Testis (tissue), 2 donors: ENCODE results near the gene UCN.
"Not testable (repeated sequence)": the region's sequence is repeated elsewhere in the genome, so short reads cannot be mapped to it uniquely, and the experiment has no call there.

Experiments used
- POLR2A ChIP-seq: fragments of 450-650 bp; IDR thresholded peaks from one replicate; pipeline ENCODE4 v1.6.1; 2017; ENCODE audit warnings: antibody characterized with exemption, mild to moderate bottlenecking, moderate library complexity
- TF ChIP-seq, protein P1 (sequence below), 3 experiments: fragments of 450-650 bp in 2 of 3; fragments of 200-600 bp in 1 of 3; sonication (generic) in 1 of 3; IDR thresholded peaks; one replicate each; pipeline ENCODE4 v1.5.1; 2016 to 2019; ENCODE audit warnings: antibody characterized with exemption in 3 of 3, mild to moderate bottlenecking in 2 of 3, moderate library complexity in 1 of 3

DNA sequence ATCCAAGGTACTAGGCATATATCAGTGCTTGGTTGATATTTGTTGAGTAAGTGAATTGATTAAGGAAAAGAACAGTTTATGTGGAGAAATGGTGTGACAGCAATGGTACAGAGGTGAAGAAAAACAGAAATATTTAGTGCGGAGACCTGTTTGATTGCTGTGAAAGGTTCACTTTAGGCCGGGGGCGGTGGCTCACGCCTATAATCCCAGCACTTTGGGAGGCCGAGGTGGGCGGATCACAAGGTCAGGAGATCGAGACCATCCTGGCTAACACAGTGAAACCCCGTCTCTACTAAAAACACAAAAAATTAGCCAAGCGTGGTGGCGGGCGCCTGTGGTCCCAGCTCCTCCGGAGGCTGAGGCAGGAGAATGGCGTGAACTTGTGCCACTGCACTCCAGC lies 39.9 kb downstream of the UCN start:
- TF ChIP-seq, protein P1, sequence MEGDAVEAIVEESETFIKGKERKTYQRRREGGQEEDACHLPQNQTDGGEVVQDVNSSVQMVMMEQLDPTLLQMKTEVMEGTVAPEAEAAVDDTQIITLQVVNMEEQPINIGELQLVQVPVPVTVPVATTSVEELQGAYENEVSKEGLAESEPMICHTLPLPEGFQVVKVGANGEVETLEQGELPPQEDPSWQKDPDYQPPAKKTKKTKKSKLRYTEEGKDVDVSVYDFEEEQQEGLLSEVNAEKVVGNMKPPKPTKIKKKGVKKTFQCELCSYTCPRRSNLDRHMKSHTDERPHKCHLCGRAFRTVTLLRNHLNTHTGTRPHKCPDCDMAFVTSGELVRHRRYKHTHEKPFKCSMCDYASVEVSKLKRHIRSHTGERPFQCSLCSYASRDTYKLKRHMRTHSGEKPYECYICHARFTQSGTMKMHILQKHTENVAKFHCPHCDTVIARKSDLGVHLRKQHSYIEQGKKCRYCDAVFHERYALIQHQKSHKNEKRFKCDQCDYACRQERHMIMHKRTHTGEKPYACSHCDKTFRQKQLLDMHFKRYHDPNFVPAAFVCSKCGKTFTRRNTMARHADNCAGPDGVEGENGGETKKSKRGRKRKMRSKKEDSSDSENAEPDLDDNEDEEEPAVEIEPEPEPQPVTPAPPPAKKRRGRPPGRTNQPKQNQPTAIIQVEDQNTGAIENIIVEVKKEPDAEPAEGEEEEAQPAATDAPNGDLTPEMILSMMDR (IDR thresholded peaks at IDR 0.05): not testable (repeated sequence)
- not testable (repeated sequence) for TF ChIP-seq POLR2A
